GM12891 (cell line): Measurements from ENCODE around the gene ERN1.

Experiments
- DNase-seq: peaks from one replicate; pipeline ENCODE4 v3.0.0; 2011; ENCODE audit warnings: low spot score; ENCODE audit not compliant: insufficient read length
- FAIRE-seq: peaks from 2 replicates; lab custom pipeline; 2011; peaks lifted over from hg19 to GRCh38; lab: Jason Lieb, UNC
- PAX5 ChIP-seq: IDR thresholded peaks from 2 replicates; pipeline ENCODE4 v1.6.1; 2011; ENCODE audit warnings: low read length, moderate library complexity, mild to moderate bottlenecking; ENCODE audit not compliant: insufficient read depth, severe bottlenecking
- POLR2A ChIP-seq: IDR thresholded peaks from 2 replicates; pipeline ENCODE4 v1.6.1; 2011; ENCODE audit warnings: low read depth, low read length, control low read depth
- POLR2AphosphoS5 ChIP-seq: IDR thresholded peaks from 2 replicates; pipeline ENCODE4 v1.6.1; 2011; ENCODE audit warnings: low read depth, low read length, control low read depth
- POU2F2 ChIP-seq: IDR thresholded peaks from 2 replicates; pipeline ENCODE4 v1.6.1; 2011; ENCODE audit warnings: low read depth, mild to moderate bottlenecking, control low read depth, low read length, moderate library complexity
- SPI1 ChIP-seq: IDR thresholded peaks from 2 replicates; pipeline ENCODE4 v1.6.1; 2011; ENCODE audit warnings: low read depth, low read length, control low read depth
- TAF1 ChIP-seq: IDR thresholded peaks from 2 replicates; pipeline ENCODE4 v1.6.1; 2011; ENCODE audit warnings: low read depth, low read length, control low read depth

The ERN1 gene

DNA sequence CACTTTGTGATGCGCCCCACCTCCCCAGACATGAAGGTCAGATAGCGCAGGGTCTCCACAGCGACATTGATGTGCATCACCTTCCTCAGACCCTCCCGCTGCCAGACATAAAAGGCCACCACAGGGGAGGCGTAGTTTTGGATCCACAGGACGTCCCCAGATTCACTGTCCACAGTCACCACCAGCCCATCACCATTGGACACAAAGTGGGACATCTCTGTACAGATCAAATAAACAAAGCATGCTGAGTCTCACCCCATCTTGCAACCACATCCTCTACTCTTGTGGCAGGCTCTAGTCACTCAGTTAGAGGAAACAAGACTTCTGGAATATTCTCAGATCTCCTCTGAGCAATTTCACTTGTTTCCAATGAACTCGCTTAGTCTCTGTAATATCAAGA lies 63.2 kb downstream of the ERN1 start:
- FAIRE-seq (no peak), DNase-seq (no peak)
- TF ChIP-seq TAF1 (no peak), POLR2AphosphoS5 (no peak), POLR2A (no peak), POU2F2 (no peak), SPI1 (no peak), PAX5 (no peak)

DNA sequence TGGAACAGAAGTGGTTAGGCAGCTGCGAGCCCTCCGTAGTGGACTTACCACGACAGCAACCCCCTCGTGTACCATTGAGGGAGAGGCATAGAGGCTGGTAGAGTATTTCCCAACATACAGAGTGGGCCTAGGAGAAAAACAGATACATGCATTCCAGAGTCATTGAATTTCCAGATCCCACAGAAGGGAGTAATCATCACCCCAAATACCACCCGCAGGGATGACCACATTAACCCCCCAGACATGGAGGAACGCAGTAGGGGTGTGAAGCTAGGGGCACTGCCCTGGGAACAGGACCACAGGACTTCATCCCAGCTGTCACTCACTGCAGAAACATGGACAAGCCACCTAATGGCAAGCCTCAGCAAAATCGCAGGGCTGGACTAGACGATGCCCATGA lies 64.8 kb downstream of the ERN1 start:
- FAIRE-seq: no peak
- DNase-seq: no peak
- TF ChIP-seq POU2F2 (no peak), PAX5 (no peak), TAF1 (no peak), SPI1 (no peak), POLR2A (no peak), POLR2AphosphoS5 (no peak)

DNA sequence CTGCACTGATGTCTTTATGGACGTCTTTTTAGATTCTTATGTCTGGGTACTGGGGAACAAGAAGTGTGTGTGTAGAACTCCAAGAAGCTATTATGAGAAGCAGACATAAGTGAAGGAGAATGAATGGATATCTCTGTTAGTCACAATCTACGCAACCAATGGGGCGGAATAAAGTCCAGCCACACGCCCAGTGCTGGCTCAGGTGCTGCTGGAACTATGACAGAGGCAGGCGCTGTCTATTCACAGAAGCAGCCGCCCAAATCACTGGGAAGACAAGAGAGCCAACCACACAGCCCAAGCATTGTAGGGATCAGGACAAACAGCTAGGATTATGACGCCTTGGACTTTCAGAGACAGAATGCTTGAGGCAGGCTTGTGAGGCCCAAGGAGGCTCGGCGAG lies 65.6 kb downstream of the ERN1 start:
- FAIRE-seq (no peak), DNase-seq (no peak)
- TF ChIP-seq PAX5: no peak
- TF ChIP-seq TAF1: no peak
- no peak for TF ChIP-seq POLR2A

DNA sequence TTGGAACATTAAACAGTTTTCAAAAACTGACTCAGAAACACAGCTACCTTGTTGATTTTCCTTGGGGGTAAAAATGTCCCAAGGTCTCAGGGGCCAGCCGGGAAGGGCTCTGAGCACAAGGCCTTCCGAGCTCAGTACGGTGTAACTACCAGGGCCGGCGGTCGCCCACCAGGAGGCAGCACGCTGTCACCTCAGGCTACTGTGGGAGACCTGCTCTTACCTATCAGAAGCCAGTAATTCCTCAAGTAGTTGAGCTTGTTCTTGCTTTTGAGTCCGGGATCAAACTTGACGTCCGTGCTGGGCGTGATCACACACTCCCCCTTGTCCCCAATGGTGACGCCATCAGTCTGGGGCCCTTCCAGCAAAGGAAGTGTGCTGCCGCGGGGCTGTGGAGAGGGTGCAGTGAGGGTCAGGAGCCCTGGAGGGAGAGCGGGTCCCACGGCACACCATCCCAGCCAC lies 66.1 kb downstream of the ERN1 start:
- FAIRE-seq: no peak
- TF ChIP-seq PAX5: no peak
- DNase-seq: no peak

DNA sequence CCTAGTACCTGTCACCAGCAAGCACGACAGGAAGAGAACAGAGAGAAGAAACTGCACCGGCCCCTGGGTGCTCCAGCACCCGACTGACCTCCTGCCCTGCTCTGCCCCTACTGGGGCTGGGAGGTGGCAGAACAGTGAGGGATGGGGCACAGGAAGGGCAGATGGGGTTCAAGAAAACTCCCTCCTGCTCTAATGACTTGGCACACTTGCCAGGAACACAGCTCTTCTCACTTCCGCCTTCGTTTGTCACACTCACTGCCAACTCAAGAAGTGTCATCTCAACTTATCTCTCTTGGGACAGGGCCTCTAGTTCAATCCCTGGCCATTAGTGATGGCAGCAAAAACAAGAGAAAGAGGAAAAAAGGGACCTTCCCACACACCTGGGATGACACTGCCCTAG lies 66.9 kb downstream of the ERN1 start:
- DNase-seq (no peak), FAIRE-seq (peak; percentile 92)
- TF ChIP-seq POLR2AphosphoS5 (no peak), TAF1 (no peak), SPI1 (peak; percentile 76), POLR2A (no peak), POU2F2 (no peak), PAX5 (no peak)

DNA sequence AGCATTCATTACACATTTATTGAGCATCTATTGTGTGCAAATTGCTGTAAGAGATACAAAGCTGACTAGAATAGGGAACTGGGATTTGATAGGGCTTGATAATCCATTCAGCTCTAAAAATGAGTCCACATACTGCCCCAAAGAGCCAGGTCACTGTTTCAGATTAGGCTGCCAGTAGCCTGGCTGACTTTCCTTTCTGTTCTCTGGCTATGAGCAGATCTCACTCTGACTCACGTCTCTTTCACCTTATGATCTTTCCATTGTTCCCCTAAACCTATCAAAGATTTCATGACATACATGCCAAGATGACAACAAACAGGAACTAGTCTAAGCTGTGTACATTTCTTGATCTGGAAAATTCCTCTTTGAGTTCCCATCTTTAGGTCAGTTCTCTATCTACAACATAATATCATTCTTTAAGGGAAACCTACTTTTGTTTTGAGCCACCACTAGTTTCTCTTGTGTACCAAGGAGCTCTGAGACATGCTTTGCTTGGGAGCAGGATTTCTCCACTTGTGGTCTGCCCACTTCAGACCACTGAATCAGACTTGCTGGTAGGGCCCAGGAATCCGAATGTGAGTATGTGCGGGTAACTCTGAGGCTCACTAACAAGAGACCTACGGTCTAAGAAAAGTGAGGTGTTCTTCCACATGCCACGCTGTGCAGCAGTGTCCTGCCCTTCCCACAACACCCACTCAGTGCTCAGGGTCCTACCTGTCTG lies 68.6 kb downstream of the ERN1 start:
- no peak for DNase-seq
- TF ChIP-seq SPI1: peak; percentile 91
- no peak for TF ChIP-seq POLR2A
- FAIRE-seq: peak; percentile 85

DNA sequence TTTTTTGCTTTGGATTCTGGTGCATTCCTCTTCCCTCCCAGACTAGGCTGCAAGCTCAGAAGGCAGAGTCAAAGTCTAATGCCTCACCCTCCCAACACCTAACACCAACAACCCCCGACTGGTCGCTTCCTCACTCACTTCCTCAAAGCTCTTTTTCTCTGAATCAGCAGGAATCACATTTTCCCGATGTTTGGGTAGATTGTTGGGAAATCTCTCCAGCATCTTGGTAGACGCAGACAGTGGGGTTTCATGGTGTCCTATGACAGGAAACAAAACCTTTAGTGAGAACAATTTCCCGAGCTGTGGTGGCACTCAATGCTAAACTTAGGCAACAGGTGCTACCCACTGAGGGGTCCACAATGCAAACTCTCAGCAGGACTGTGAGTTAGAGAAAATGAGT lies 69.6 kb downstream of the ERN1 start:
- FAIRE-seq (peak; percentile 28), DNase-seq (no peak)
- TF ChIP-seq SPI1 (peak; percentile 53), POLR2A (no peak)

DNA sequence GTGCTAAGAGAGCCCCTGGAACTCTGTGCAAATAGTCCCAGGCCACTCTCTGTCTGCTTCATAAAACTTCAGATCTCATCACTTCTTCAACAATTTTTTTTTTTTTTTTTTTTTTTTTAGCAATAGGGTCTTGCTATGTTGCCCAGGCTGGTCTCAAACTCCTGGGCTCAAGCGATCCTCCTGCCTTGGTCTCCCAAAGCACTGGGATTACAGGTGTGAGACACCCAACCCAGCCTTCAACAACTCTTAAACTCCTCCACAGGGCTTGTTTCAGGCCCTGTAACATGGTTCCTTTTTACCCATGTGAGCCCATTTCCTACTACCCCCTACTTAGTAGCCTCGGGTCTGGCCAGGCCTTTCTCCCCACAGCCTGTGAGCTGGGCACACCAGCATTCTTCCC lies 70.2 kb downstream of the ERN1 start:
- DNase-seq: no peak
- no peak for TF ChIP-seq SPI1
- no peak for TF ChIP-seq POU2F2
- TF ChIP-seq PAX5: no peak
- TF ChIP-seq POLR2AphosphoS5: no peak
- TF ChIP-seq TAF1: no peak
- TF ChIP-seq POLR2A: no peak
- FAIRE-seq: no peak

DNA sequence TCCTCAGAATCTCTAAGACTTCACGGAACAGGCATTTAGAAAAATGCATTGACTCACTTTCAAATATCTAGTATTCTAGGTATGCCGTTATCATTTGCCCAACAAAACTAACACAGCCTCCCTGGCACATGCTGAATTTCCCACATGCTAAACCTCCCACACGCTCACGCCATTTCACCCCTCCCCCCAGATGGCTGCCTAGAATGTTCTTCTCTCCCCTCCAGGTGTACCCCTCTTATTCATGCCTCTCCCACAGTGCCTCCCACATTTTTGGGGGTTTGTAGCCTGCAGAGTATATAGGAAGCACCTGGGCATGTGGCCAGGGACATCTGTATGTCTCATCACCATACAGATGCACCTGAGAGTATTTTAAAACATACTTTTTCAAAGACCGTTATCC lies 71.3 kb downstream of the ERN1 start:
- DNase-seq (no peak), FAIRE-seq (no peak)
- TF ChIP-seq PAX5 (no peak), TAF1 (no peak), POLR2A (no peak), SPI1 (no peak), POLR2AphosphoS5 (no peak), POU2F2 (no peak)

DNA sequence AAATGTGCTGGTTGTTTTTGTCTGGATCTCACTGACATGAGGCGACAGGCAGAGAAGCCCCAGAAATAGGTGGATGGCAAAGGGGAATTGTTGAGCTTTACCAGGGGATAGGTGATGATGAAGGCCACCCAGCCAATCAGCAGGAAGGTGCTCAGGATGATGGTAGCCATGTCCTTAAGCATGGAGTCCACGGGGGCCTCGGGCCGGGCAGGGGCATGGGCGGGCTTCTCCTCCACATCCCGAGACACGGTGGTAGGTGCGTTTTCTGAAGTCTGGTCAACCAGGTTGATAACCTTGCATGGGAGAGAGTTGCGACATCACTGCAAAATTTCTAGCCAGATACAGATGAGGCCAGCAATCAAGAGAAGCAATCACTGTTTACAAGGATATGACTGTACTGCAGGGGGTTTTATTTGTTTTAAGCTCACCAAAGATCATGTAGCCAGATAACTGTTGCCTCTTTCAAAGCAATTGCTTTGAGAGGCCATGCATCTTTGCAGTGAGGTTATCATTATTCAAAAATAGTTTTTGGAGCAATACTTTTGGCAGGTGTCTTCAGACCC lies 72.2 kb downstream of the ERN1 start:
- DNase-seq: no peak
- TF ChIP-seq SPI1 (no peak), PAX5 (no peak), POLR2AphosphoS5 (no peak), POLR2A (no peak), POU2F2 (no peak), TAF1 (no peak)
- no peak for FAIRE-seq
